ENCODE results near the gene THADA. TPM values are rescaled to one million over a fixed set of nuclear protein-coding genes. Genes with fewer than 3 reads are reported as not detected.
A peak's percentile ranks its signal among the peaks of the same experiment; 100 is the strongest.

THADA gene
- total RNA-seq, 1 experiment from 2014 or later: 20.1 TPM

GRCh38 chr2:43212931-43213330 lies 382.9 kb downstream of the THADA start:
- WGBS (ENCODE audit: extremely low coverage, insufficient read length, low lambda C conversion rate): no CpG with 5 or more reads among the region's 3 CpGs
- Histone ChIP-seq H2AK5ac (ENCODE audit: insufficient read length, low read length) (no peak overlapping the region), H3K4ac (ENCODE audit: low read depth, low read length) (no peak overlapping the region), H3K4me1 (ENCODE audit: insufficient read depth, low read length) (peaks cover 6% of the 10 kb centered on the region; the same call in 1 of the 2 replicates), H2AFZ (ENCODE audit: low read length) (no peak overlapping the region), H2BK12ac (ENCODE audit: insufficient read length, low read depth, low read length) (no peak overlapping the region), H3K56ac (ENCODE audit: insufficient read length, low read depth, low read length) (no peak overlapping the region), H2BK20ac (ENCODE audit: low read depth, low read length, poor library complexity, severe bottlenecking) (no peak overlapping the region), H3K18ac (ENCODE audit: insufficient read length, low read depth, low read length) (no peak overlapping the region), H3K79me1 (ENCODE audit: insufficient read depth, low read depth, low read length, poor library complexity, severe bottlenecking) (no peaks in the 10 kb centered on the region), H3K4me2 (ENCODE audit: insufficient read depth, insufficient read length, low read length) (no peak overlapping the region), H4K8ac (replicated peaks; ENCODE audit: insufficient read length, low read depth, low read length) (no peak overlapping the region), H3T11ph (ENCODE audit: low read length) (no peak overlapping the region), H3K9ac (ENCODE audit: extremely low read depth, insufficient read length, low read length) (no peak overlapping the region), H2BK120ac (ENCODE audit: low read depth, low read length, poor library complexity, severe bottlenecking) (no peak overlapping the region), H3K27ac (ENCODE audit: insufficient read length, low read depth, low read length) (no peak overlapping the region), H3K14ac (ENCODE audit: insufficient read depth, low read length) (no peak overlapping the region), H2BK5ac (ENCODE audit: insufficient read length, low read length) (no peak overlapping the region), H4K91ac (ENCODE audit: insufficient read length, low read depth, low read length) (no peak overlapping the region), H4K5ac (ENCODE audit: insufficient read length, low read depth, low read length) (no peak overlapping the region), H3K79me2 (ENCODE audit: insufficient read depth, low read length) (no peaks in the 10 kb centered on the region), H4K20me1 (ENCODE audit: control insufficient read depth, insufficient read depth, insufficient read length) (no peaks in the 10 kb centered on the region), H3K23ac (ENCODE audit: insufficient read length, low read depth, low read length) (no peak overlapping the region), H3K23me2 (ENCODE audit: insufficient read length, low read depth, low read length, poor library complexity, severe bottlenecking) (no peaks in the 10 kb centered on the region), H3K27me3 (ENCODE audit: insufficient read depth, low read length) (no peaks in the 10 kb centered on the region), H3K9me3 (ENCODE audit: control insufficient read depth, low read depth, low read length) (no peaks in the 10 kb centered on the region), H2BK15ac (ENCODE audit: low read depth, low read length) (no peak overlapping the region)
- no peaks in the 10 kb centered on the region for H3K36me3 Mint-ChIP-seq (ENCODE audit: insufficient read depth in 1 of 3, low read depth in 3 of 3)
- peaks cover 26 to 44% of the 10 kb centered on the region in 2 experiments for H3K4me1 Mint-ChIP-seq
- H3K9me3 Mint-ChIP-seq: no peaks in the 10 kb centered on the region
- H3K27ac Mint-ChIP-seq: peak overlapping the region in 1 of 3 experiments; percentile 74; a peak in 2 of 7 replicates
- no peak for DNase-seq
- H3K4me3 Mint-ChIP-seq: no peak overlapping the region
- H3K27me3 Mint-ChIP-seq (ENCODE audit: low read depth): peaks cover 2% of the 10 kb centered on the region; the same call in 1 of the 2 replicates
- TF ChIP-seq, protein P1, sequence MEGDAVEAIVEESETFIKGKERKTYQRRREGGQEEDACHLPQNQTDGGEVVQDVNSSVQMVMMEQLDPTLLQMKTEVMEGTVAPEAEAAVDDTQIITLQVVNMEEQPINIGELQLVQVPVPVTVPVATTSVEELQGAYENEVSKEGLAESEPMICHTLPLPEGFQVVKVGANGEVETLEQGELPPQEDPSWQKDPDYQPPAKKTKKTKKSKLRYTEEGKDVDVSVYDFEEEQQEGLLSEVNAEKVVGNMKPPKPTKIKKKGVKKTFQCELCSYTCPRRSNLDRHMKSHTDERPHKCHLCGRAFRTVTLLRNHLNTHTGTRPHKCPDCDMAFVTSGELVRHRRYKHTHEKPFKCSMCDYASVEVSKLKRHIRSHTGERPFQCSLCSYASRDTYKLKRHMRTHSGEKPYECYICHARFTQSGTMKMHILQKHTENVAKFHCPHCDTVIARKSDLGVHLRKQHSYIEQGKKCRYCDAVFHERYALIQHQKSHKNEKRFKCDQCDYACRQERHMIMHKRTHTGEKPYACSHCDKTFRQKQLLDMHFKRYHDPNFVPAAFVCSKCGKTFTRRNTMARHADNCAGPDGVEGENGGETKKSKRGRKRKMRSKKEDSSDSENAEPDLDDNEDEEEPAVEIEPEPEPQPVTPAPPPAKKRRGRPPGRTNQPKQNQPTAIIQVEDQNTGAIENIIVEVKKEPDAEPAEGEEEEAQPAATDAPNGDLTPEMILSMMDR (conservative IDR thresholded peaks at IDR 0.05): no peak

Measured in H9 (cell line).